GM21447 (cell line): ENCODE results near the gene RNF214.
A peak's percentile ranks its signal among the peaks of the same experiment; 100 is the strongest.
"Not testable (repeated sequence)": the region's sequence is repeated elsewhere in the genome, so short reads cannot be mapped to it uniquely, and the experiment has no call there.

ENCODE experiments used
- ATAC-seq: cut with Tn5 transposase; IDR thresholded peaks from one replicate; pipeline ENCODE4 v1.9.1; 2021; ENCODE audit not compliant: unreplicated experiment

The RNF214 gene

GRCh38 chr11:117313091-117313490 lies 80.6 kb downstream of the RNF214 start:
- ATAC-seq = no peak

GRCh38 chr11:117313828-117314768 lies 81.6 kb downstream of the RNF214 start:
- no peak for ATAC-seq

GRCh38 chr11:117314840-117315239 lies 82.4 kb downstream of the RNF214 start:
- ATAC-seq = no peak

- no peak for ATAC-seq
These were observed 83.1 kb downstream of the RNF214 start for GRCh38 chr11:117315285-117316196.

DNA sequence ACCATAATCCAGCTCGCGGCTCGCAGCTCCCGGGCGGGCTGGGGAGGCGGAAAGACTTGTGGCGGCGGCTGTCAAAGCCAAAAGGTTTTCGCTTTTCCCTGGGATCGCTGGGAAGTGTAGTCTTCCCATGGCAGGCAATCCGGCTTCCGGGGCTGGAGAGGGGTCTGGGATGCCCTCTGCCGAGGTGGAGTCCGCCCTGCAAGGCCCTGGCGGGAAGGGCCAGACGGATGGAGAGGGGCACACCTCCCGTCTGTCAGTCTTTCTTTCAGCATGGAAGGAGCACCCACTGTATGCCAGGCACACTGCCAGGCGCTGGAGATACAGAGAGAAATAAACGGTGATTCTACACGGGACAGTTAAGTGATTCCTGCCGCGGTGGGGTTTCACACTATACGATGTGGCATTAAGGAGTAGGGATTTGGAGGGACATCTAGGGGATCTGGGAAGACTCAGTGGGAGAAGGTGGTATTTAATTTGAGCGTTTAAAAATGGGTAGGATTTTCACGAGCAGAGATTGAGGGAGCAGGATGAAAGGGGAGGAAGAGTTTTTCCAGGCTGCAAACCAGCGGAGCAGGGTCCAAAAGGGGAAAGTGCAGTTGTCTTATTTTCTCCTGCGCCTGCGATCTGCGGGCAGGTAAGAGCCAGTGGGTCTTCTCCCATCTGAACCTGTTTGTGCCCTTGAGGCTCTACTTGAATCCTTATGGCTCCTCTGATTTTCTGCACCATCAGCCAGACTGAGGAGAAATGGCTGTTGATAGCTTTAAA lies 83.9 kb downstream of the RNF214 start, which contains the start of gene BACE1:
TSS of gene BACE1 (minus strand) at position 60 of the 765 bp plus-strand sequence. CDS start 461 bp downstream, outside the sequence.
- ATAC-seq = no peak

DNA sequence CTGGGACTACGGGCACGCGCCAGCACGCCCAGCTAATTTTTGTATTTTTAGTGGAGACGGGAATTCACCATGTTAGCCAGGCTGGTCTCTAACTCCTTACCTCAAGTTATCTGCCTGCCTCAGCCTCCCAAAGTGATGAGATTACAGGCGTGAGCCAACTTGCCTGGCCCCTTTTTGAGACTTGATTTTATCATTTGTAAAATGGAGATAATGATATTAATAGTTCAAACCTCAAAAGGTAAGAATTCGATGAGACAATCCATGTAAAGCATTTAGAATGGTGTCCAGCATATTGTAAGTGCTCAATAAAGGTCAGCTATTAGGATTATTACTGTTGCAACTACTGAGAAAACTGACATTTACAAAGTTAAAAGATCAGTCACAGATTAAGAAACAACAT lies 86.3 kb downstream of the RNF214 start:
- no peak for ATAC-seq

GRCh38 chr11:117319214-117319840 lies 86.9 kb downstream of the RNF214 start:
- ATAC-seq = no peak

- ATAC-seq = not testable (repeated sequence)
These were observed 94.7 kb downstream of the RNF214 start for GRCh38 chr11:117327255-117327566.

GRCh38 chr11:117327567-117328374 lies 95.3 kb downstream of the RNF214 start, which contains the start of gene CEP164:
TSS of gene CEP164 (plus strand) at chr11:117327854. CDS start at chr11:117338587, 10,733 bp downstream.
- peak; percentile 97 for ATAC-seq

DNA sequence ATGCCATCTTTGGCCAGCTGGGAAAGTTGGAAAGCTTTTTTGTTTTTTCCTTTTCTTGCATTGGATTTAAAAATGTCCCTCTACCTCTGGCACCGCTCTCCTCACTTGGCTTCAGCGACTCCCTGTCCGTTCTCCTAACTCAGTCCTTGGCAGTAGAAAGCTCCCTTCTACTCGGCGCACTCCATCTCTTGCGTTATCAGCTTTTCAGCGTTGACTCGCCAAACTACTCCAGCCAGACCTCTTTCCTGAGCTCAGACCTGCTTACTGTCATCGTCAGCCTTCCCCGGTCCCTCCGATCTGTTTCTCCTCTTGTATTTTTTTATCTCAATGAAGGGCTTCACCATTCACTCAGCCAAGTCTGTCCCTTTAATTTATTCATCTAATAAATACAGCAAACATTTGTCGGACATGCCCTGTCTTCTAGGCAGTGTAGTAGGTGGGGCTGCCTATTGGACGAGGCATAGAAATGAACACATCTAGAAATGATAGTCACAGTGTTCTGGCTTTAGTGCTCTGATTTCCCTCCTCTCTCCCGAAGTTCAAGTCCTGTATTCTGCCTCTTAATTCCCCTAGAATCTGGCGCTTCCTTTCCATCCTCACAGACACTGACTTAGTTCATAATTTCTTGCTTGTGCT lies 96.0 kb downstream of the RNF214 start:
- ATAC-seq = peak; percentile 10

DNA sequence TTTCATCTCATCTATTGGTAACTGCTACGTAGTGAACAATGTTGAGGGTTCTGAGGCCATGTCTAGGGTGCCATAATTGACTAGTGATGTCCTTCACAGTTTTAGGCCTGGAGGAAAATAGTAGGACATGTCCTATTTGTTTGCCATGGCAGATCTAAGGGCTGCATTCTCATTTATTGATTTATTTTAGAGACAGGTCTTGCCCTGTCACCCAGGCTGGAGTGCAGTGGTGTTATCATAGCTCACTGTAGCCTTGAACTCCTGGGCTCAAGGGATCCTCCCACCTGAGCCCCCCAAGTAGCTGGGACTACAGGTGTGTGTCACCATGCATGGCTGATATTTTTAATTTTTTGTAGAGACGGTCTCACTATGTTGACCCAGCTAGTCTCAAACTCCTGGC lies 100.4 kb downstream of the RNF214 start:
- ATAC-seq = no peak

DNA sequence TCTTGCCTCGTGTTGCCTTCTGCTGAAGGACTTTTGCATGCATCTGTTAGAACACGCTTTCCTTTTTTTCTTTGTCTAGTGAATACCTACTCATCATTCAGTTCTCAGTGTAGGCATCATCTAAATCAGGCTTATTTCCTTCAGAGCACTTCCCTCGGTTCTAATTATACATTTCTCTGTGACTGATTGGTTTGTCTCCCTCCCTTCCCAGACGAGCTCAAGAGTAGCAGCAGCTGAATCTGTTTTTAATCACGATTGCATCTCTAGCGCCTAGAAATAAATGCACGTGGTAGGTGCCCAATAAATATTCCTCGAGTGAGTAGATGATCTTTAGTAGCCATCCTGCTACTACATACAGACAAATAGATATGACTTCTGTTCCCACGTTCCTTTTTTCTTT lies 101.4 kb downstream of the RNF214 start:
- ATAC-seq = no peak

GRCh38 chr11:117334896-117335295 lies 102.4 kb downstream of the RNF214 start:
- ATAC-seq = no peak

GRCh38 chr11:117335399-117335798 lies 102.9 kb downstream of the RNF214 start:
- no peak for ATAC-seq
